Measurements from ENCODE around the gene CATSPER3.
"Not testable (repeated sequence)": the region's sequence is repeated elsewhere in the genome, so short reads cannot be mapped to it uniquely, and the experiment has no call there.

CATSPER3 gene

GRCh38 chr5:134975843-134976242, 8.1 kb downstream of the CATSPER3 start:
- DNase-seq = no peak

DNA sequence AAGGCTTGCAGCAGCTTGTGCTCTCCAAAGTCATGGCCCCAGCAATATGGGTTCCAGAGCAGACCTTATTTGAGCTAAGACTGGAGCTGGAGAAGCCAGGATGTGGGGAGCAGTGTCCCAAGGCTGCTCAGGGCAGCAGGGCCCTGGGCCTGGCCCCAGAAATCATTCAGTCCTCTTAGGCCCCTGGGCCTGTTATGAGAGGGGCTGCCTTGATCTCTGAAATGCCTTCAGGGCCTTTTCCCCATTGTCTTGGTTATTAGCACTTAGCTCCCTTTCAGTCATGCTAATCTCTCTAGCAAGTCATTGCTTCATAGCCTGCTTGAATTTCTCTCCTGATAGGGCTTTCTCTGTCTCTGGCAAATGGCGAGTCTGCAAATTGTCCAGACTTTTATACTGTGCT, 9.1 kb downstream of the CATSPER3 start:
- no peak for DNase-seq

GRCh38 chr5:134979416-134979815, 11.7 kb downstream of the CATSPER3 start:
- no peak for DNase-seq

GRCh38 chr5:134982230-134982629, 14.5 kb downstream of the CATSPER3 start:
- DNase-seq = no peak

DNA sequence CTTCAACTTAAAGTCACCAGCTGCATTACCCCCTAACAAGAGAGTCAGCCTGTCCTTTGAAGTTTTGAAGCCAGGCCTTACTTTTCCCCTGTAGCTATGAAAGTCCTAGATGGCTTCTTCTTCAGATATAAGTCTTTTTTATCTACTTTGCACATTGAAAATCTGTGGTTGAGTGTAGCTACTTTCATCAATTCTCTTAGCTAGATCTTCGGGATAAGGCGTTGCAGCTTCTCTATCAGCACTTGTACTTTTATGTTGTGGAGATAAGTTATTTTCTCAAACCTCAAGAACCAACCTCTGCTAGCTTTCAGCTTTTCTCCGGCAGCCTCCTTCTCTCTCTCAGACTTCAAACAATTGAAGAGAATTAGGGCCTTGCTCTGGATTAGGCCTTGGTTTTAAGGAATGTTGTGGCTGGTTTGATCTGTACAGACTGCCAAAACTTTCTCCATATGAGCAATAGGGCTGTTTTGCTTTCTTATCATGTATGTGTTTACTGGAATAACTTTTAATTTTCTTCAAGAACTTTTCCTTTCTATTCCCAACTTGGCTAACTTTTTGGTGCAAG, 21.6 kb downstream of the CATSPER3 start:
- peak; percentile 34 for DNase-seq

- DNase-seq = not testable (repeated sequence)
Observed at GRCh38 chr5:134990183-134990582, 22.5 kb downstream of the CATSPER3 start.

GRCh38 chr5:134992148-134992547, 24.4 kb downstream of the CATSPER3 start:
- DNase-seq = no peak

DNA sequence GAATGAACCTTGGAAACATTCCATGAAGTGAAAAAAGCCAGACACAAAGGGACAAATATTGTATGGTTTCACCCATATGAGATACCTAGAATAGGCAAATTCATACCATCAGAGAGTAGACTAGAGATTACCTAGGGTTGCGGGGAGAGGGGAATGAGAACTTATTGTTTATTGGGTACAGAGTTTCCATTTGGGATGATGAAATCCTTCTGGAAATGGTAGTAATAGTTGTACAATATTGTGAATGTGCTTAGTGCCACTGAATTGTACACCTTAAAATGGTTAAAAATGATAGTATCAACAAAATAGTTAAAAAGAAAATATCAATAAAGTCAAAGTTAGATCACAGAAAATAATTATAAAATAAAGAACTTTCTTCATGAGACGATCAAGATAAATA, 25.5 kb downstream of the CATSPER3 start:
- DNase-seq = no peak

DNA sequence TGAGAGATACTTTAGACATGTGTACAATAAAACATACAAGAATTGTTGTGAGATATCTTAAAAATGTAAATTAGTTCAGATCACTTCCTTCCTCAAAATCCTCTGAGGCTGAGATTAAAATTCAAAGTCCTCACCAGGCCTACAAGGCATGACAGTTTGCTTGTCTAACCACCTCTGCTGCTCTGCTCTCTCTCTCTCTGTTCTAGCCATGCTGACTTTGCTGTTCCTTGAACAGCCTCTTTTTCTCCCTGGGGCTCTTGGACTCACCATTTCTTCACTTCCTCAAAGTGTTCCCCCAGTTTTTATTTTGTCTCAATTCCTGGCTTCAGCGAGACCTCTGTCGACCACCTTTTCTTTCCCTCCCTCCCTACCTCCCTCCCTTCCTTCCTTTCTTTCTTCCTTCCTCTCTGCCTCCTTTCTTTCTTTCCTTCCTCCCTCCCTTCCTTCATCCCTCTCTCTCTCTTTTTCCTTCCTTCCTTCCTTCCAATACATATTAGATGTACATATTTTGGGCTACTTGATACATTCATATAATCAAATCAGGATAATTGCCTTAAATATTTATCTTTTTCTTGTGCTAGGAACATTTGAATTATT, 27.0 kb downstream of the CATSPER3 start:
- no peak for DNase-seq

DNA sequence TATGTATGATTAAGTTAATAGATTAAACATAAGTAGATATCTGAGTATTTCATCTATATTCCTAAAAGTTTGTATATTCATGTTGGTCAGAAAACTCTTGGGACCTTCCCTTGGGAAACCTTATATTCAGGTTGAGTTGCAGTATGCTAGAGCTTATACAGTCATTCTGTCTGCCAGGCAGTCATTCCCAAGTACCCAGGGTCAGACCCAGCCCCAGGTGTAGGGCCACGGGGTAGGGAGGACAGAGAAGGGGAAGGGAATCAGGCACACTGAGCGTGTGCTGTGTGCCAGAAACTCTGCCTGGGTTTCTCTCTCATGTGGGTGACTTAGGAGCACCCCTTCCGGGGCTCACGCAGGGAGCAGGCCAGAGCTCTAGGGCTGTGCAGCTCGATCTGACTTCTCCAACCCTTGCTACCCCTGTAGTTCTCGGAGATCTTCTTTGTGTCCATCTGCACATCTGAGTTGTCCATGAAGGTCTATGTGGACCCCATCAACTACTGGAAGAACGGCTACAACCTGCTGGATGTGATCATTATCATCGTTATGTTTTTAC, 28.2 kb downstream of the CATSPER3 start:
- DNase-seq = no peak

GRCh38 chr5:134997015-134997414, 29.3 kb downstream of the CATSPER3 start:
- no peak for DNase-seq

DNA sequence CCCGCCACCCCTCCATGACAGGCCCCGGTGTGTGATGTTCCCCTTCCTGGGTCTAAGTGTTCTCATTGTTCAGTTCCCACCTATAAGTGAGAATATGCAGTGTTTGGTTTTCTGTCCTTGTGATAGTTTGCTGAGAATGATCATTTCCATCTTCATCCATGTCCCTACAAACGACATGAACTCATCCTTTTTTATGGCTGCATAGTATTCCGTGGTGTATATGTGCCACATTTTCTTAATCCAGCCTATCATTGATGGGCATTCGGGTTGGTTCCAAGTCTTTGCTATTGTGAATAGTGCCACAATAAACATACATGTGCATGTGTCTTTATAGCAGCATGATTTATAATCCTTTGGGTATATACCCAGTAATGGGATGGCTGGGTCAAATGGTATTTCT, 30.4 kb downstream of the CATSPER3 start:
- not testable (repeated sequence) for DNase-seq

GRCh38 chr5:135004376-135004775, 36.7 kb downstream of the CATSPER3 start:
- DNase-seq = no peak

DNA sequence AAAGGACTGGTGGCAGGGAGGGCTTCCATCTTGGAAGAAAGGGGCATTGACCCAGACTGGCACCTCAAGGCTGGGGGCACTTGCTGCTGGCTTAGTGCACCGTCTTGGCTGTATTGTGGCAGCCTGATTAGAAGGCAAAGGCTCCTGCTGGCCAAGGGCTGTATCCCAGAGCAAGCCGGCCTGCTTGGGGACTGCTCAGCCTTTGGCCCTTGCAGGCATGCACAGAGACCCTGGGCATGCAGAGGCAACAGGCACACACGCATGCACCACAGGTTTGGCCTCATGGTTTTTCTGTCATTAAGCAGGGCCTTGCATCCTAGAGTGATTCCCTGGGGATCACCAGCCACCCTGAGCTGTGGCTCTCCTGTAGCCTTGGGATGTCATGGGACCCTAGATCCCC, 37.4 kb downstream of the CATSPER3 start:
- no peak for DNase-seq

- no peak for DNase-seq
Observed at GRCh38 chr5:135007305-135007704, 39.6 kb downstream of the CATSPER3 start.

- DNase-seq = no peak
Observed at GRCh38 chr5:135007749-135008363, 40.1 kb downstream of the CATSPER3 start.

DNA sequence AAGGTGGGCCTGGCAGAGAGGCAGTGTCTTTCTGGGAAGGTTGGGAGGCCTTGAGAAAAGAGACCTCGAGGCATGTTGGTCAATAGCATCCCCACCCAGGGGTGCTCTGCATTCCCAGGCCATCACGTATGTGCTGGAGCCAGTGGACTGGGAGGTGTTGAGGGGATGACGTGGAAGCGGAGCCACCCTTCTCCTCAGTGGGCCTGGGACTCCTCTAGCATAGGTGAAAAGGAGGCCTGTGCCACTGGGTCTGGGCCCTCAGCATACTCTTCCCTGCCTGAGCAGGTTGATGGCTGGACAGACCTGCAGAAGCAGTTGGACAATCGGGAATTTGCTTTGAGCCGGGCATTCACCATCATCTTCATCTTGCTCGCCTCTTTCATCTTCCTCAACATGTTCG, 40.8 kb downstream of the CATSPER3 start:
- DNase-seq = no peak

DNA sequence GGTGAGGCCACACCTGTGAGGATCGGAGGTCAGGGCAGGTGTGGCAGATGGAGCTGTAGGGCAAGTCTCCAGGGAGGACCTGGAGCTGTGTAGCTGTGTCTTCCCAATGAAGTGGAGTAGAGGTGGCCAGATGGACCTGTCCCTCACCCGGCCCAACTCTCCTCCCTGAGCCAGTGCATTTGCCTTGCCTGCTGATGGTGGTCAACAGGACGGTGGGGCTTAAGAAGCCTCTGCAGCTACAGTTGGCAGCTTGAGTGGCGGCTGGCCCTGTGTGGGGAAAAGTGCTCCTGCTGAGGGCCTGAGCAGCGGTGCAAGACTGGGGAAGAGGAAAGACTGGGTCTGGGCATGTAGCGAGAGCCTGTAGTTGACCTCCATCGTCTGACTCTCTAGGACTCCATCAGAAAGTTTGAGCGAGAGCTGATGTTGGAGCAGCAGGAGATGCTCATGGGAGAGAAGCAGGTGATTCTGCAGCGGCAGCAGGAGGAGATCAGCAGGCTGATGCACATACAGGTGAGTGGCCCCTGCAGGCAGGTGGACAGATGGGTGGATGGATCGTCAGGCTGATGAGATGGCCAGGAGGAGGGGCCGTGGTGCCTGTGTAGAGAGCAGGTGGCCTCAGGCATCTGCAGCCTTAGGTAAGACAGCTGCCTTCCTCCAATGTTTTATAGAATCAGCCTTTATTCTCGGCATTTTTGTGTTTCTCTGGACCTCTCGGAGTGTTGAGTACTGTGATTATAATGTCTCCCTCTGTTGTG, 41.5 kb downstream of the CATSPER3 start:
- DNase-seq = no peak

DNA sequence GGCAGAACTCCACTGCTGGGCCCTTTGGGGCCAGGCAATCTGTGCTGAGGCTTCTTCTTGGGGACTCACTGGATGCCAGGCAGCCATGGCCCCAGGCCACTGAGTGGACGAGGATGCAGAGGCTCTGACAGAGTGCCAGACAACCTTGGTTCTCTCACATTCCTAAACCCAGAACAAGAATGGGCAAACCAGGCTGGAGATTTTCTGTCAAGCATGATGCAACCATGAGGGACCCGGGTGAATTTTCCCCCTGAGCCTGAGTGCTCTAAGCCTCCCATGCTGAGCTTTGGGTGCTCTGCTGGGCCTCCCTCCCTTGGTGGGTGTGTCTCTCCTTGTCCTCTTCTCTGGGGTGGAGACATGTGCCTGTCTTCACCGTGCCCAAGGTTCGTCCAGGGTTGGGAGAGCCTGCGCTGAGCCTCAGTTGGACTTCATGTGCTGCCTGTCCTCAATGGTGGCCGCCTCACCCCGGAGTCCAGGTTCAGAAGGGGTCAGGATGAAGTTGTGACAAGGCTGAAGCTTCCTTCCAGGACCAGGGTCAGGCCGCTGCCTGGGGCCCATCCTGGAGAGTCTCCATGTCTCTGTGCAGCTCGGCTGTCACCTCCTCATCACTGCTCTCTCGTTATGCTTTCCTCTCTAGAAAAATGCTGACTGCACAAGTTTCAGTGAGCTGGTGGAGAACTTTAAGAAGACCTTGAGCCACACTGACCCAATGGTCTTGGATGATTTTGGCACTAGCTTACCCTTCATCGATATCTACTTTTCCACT, 42.2 kb downstream of the CATSPER3 start:
- DNase-seq = no peak

DNA sequence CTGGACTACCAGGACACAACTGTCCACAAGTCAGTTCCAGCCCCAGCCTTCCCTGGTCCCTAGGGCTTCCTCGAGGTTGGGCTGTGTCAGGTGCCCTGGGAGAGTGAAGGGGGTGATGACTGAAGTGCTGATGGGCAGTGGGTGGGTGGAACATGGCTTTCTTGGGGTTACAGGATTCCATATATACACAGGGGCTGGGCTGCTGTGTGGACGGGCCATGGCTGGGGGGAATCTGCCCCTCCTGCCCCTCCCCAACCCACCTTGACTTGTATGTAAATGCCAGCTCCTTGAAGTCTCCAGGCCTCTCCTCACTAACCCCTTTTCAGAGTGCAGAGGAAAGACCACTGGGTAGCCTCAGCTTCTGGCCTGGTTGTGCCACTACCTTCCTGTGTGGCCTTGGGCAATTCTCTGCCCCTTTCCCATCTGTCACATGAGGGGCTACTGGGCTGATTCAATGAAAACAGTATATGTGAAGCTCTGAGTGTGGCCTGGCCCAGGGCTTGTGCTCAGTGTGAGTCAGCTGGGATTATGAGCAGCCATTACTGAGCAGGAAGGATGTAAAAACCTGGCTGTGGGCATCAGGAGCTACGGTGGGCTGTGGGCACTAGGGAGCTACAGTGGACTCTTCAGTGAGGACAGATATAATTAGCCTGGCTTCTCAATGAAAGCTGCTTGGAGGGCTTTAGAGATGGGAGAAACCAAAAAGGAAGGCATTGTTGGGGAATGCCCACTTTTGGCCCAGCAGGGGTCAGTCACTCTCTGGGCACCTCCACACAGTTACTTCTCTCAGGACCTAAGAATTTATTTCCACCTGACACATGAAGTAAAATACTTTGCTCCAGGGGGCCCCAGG, 43.0 kb downstream of the CATSPER3 start:
- peak; percentile 39 for DNase-seq

GRCh38 chr5:135011355-135012032, 43.8 kb downstream of the CATSPER3 start:
- no peak for DNase-seq
